CD4-positive, alpha-beta T cell treated with Interleukin-6 at 100 ng/mL for 8 hours (primary cell): ENCODE measurements around the gene OCA2.

ENCODE experiments used
- DNase-seq: peaks from one replicate; pipeline ENCODE4 v3.0.0-alpha.2; 2020; ENCODE audit warnings: mixed read lengths, low spot score

Gene OCA2

DNA sequence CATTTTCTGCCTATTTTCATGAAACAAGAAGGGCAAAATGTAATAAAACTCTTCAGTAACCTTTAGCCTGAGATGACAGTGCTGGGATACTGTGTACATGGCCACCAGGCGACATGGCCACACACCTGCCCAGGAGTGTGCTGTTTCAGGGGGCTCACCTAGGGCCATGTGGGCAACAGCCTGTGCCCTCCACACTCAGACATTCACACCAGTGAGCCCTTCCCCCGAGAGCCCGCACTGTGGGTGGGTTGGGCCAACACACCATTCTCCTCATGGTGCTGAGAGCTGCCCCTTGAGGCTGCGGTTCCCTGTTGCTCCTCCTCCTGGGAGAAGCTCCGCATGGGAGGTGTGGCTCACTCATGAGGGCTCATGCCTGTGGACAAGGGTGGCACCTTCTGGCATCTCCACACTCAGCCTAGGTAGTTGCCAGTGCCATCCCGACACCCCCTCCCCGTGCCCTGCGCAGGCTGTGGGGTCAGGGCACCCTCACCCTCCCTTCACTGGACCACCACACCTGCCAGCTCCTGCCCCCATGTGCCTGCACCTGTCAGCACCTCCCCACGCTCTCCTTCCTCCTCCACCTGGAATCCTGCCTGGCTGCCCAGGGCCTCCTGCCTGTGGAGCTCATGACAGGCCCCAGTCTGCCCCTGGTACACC lies 19.7 kb downstream of the OCA2 start:
- DNase-seq: no peak

DNA sequence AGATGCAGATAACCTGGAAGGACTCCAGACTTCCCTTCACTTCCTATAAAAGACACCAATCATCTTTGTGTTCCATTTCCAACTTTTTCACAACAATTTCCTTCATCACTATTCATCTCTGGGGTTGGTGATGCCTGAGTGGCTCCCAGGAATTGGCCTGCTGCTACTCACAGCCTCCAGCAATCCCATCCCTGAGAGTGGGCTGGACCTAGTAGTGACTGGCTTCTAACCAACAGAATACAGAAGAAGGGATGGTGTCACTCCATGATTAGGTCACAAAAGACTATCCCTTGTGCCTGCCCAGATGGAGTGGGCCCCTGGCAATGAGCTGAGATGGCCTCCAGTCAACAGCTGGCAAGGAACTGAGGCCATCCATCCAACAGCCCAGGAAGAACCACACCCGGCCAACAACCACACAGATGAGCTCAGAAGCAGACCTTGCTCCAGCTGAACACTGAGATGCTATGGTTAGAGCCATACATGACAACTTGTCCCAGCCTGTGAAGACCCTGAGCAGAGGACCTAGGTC lies 20.9 kb downstream of the OCA2 start:
- DNase-seq: no peak

DNA sequence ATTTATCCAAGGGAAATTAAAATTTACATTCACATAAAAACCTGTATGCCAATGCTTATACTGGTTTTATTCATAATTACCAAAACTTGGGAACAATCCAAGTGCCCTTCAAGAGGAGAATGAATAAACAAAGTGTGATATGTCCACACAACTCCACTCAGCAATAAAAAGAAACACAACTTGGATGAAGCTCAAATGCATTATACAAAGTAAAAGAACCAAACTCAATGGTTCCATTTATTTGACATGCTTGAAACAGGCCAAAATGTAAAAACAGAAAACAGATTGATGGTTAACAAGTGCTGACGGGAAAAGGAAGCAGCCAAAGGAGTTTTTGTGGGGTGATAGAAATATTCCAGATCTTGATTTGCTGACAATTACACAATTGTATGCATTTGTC lies 23.5 kb downstream of the OCA2 start:
- DNase-seq: no peak

DNA sequence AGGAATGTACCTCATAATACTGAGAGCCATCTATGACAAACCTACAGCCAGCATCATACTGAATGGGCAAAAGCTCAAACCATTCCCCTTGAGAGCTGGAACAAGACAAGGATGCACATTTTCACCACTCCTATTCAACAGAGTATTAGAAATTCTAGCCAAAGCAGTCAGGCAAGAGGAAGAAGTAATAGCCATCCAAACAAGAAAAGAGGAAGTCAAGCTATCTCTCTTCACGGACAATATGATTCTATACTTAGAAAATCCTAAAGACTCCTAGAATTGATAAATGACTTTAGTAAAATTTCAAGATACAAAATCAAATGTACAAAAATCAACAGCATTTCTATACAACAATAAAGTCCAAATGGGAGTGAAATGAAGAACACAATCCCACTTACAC lies 30.2 kb downstream of the OCA2 start:
- no peak for DNase-seq

DNA sequence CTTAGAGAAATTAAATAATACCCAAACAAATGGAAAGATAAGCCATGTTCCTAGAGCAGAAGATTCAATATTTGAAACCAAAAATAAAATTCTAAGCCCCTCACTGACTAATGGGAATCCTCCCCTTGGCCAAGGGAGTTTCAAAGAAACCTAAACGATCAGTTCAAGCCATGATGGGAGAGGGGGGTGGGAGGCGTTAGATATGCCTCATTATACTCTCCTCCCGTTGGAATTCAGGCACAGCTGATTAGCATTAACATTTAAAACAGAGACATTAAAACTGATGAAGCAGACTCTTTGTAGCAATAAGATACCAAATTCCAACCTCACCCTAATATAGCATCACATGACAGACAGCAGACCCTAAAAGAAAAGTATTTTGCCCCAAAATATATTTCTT lies 32.9 kb downstream of the OCA2 start:
- no peak for DNase-seq

DNA sequence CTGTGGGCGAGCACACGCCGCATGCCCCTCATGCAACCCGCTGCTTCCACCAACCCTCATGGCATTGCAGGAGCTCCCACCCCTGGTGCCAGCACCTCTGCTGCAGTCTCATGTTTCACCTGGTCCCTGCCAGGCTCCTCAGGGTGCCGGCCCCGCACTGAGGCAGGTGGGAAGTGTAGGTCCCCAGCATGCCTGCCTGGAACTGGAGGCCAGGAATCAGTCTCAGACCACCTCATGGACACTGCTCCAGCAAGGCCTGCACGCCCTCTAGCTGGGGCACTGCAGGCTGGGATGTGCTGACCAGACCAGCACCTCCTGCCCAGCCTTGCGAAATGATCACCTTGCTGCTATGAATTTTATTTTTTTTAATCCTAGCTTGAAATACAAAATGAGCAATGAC lies 39.1 kb downstream of the OCA2 start:
- no peak for DNase-seq

DNA sequence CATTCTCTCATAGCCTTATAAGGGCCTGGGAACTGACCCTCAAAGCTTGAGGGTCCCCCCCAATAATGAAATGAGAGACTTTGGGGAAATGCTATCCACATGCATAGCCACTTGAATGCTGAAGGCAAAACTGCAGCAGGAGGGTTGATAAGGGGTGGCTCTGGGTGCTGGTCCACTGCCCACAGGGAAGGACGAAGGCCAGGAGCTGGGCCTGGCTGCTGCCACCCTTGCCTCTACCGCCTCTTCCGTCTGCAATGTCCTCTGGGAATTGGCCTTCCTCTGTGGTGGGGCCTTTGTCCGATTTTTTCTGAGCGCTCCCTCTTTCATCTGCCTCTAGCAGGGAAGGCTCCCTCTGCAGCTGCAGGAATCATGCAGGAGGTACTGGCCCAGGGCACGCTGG lies 41.0 kb downstream of the OCA2 start:
- DNase-seq: no peak

DNA sequence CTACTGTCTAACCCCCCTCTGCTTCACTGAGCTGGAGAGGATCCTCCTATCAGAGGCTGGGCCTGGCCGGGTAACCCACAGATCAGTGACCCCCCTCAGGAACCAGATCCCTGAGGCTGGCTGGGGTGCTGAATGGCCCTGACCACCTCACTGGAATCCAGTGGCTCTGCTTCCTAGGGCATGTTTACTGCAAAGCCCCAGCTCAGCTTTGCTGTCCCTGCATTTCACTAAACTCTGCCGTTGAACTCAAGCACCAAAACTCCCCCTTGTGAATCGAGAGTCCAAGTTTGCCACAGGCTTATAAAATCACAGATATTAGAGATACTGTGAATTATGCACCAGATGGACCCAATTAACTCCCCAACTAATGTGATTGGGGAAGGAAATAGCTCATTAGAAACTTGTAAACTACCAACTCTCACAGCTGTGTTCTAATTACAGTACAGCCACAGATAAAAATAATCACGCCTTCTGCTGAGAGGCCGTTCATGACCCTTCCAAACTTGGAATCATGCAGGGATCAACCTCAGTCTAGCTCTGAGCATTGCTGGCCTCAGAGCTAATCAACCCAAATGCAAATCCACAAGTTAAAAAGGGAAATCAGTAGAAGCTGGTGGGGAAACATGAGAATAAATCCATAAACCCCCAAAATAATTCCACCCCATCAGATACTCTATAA lies 47.0 kb downstream of the OCA2 start:
- no peak for DNase-seq

DNA sequence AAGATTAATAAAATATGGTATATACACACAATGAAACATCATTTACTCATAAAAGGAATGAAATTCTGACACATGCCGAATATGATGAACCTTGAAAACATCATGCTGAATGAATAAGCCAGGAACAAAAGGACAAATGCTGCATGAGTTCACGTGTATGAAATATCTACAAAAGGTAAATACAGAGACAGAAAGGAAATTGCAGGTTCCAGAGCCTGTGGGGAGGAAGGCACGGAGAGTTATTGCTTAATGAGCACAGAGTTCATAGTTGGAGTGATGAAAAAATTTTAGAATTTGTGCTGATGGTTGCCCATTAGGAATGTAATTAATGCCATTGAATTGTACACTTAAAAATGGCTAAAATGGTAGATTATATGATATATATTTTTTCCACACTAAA lies 49.5 kb downstream of the OCA2 start:
- no peak for DNase-seq

DNA sequence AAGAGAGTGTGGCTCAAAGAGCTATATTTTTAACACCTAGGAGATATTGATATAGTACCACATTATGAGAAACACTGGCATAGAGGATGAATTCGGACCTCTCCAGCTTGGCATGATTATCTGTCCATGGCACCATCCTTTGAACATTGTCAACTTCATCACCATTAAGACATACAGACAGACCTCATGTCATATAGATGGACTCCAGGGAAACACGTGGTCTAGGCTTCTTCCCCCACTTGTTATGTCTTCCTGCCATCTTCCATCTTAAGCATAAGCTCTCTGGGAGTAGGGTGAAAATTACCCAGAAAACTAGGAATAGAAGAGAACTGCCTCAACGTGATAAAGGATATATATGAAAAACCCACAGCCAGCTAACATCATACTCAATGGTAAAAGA lies 51.8 kb downstream of the OCA2 start:
- DNase-seq: no peak

DNA sequence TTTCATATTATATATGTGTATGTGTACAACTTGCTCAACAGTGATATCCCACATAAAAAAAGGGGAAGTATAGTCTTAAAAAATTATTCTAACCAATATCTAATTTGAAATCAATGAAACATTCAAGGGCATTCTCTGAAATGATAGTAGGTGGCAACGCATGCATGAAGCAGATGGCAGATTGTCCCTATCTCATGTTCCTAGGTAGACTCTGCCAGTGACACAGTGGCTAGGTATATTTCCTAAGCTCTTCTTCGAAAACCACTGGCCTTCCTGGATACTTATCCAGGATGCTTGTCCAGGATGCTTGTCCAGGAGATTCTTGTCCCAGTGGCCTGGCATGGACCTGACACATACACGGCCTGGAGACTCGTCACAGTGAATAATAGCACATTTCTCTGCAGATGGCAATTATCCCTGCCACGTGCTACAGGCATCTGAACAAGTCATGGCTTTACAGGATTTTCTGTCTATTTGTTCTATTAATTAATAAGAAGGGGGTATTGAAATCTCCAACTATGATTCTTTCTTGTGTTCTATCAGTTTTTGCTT lies 54.9 kb downstream of the OCA2 start:
- no peak for DNase-seq

DNA sequence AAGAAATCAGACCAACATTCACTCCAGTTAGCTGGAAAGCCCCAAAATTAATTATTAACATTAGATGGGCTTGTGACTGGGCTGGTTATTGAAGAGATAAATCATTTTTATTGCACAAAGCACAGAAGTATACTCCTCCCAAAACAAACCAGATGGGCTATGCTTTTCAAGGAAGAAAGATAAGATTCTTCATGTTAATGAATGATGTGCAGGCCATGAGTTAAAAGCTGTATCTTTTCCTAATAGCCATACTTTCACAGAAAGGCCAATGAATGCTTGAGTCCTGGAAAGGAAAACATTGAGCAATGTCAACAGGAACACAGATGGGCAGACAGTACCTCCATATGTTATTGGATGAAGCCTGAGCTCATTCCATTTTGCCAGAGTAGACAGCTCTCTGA lies 55.4 kb downstream of the OCA2 start:
- DNase-seq: no peak

DNA sequence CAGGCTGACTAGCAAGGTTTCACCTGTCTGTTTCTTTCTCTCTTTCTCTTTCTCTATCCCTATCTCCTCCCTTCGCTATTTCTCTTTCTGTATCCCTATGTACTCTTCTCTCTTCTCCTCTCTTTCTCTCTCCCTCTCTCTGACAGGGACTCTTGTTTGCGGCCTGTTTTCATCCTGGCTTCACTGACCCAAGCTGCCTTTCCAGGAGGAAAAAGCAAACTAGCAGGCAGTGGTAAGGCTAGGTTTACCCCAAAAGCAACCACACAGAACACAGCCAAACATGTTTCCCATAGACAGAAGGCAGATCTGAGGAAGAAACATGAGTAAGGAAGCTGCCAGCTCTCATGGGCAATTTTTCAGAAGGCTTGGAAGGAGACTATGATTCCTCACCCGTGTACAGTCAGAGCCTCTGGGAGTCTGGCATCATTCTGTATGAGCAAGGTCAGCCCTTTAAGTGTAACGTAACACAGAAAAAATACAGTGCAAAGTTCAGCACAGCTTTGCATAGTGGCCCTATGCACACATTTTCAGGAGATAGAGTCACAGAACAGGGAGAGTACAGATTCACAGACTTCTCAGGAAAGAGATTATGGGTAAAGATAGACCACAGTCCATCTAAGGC lies 61.0 kb downstream of the OCA2 start:
- DNase-seq: no peak

DNA sequence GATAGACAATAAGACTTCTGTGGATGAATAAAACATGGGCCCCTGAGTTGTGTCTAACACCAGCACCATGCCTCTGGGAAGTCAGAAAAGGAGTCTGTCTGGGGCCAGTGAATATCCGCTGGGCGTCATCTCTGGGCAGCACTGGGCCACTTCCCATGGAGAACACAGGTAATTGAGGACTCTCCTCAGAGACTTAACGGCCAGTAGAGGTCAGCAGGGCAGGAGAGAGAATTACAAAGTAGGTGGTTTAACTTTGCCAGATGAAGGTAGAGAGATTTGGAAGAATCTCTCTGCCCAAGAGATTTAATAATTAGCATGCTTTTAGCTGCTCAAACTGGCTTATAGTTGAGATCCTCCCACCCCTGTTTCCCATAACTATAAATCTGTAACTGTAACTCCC lies 65.7 kb downstream of the OCA2 start:
- no peak for DNase-seq

DNA sequence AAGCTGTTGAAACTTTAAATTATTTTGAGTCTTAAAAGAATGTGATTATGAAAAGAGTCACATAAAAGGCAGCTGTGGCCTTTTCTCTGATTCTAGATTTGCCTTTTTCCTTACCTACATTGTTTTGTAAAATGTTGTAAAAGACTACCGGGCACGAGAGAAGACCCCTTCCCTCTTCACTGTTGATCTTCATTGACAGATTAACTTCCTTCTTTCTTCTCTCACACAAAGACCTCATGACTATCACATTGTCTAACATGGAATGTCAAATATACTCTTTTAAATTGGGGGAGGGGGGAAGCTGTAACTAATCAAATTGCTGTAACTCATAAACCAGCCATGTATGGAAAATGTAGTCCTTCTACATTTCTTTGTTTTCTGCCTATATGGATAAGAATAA lies 68.3 kb downstream of the OCA2 start:
- no peak for DNase-seq

DNA sequence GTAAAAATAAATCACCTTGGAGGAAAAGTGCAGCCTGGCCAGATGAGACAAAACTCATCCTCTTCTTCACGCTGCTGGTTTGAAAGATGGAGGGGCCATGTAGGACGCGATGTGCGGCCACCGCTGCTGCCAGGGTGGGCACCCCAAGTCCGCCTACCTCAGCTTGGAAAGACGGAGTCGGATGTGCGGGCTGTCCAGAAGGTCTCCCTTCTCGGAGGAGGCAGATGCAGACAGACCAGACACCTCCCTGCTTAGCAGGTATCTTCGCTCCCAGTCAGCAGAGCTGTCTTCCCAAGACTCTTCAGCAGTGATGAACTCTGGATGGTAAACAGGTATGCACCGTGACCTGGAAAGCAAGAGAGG lies 71.4 kb downstream of the OCA2 start:
- DNase-seq: no peak

DNA sequence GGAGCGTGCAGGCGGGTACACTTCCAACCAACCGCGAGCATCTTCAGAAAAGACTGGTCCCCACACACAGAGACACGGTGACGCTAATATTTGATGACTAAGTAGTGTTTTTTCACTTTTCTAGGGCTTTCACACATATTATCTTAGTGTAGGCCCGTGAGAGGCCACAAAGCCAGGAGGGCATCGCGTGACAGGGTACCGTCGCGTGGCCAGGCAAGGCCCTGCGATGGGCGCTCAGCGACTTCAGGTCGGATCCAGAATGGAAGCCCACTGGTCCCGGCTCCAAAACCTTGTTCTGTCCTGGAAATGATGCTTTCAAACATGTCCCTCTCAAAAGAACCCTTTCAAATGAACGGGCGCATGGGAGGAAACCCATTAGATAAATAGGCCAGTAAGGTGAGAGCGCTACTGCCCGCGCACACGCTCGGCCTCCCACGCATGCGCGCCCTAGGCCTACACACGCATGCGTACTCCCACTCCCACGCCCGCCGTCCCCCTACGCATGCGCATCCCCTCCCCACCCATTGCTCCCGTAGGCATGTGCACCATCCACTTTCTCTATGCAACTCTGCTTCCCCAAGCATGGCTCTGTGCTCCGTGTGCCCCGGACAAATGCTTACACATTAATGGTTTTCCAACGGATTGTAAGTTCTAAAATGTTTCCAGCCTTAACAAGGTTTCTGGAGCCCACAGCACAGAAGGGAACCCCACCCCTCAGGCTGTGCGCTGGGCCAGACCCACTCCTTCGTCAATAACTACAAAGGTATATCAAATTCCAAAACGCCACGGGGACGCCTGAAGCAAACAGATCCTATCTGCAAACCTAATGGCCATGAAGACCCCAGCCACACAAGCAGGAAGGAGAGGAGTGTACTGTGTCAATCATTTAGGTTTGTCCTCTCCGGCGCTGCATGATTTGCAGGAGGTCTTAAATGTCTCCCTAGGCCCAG lies 72.1 kb downstream of the OCA2 start:
- DNase-seq: no peak

DNA sequence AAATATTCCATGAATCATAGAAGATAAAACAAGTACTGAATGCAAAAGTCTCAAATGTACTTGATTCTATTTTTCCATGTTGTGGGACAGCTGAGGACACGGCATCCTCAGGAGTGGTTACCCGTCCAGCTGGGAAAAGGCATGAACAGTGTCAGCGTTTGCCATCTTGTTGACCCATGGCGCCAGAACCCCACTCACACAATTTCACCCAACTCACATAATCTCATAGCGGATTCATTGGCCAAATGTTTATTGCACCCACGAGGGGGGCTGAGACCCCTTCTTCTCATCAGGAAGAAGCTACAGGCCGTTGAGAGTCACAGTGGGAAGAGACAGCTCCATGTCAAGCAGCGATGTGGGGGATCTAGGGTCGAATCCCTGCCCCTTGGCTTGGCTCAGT lies 72.9 kb downstream of the OCA2 start:
- no peak for DNase-seq

DNA sequence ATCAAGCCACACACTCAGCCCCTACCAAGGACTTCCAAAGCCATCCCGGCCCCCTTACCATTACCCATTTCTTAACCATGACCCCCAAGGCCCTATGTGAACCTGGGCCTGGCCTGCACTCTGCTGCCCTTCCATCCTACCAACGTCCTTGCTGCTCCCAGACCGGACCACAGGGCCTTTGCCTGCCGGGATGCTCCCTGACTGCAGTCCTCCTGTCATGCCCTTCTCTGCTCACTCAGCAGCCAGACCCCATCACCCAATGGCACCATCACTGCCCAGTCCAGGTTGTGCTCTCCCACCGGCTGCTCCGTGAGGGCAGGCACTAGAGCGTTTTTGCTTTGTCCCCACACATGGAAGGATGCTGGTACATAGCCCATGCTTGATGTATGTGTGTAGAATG lies 73.7 kb downstream of the OCA2 start:
- no peak for DNase-seq

DNA sequence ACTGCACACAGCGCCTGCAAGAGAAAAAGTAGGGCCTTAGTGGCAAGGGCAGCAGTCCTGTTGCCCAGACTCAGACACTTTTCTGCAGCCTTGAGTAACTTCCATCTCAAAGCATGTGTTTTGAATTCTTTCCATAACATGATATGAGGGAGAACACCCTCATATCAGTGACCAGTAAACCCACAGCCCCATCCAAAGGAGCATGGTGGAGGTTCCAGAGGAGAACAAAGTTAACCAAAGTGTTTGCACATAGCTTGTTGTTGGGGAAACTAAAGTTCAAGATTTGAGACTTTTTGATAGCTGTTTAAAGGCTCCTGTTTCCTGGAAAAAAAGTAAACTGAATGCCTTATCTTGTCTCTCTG lies 74.2 kb downstream of the OCA2 start:
- no peak for DNase-seq

DNA sequence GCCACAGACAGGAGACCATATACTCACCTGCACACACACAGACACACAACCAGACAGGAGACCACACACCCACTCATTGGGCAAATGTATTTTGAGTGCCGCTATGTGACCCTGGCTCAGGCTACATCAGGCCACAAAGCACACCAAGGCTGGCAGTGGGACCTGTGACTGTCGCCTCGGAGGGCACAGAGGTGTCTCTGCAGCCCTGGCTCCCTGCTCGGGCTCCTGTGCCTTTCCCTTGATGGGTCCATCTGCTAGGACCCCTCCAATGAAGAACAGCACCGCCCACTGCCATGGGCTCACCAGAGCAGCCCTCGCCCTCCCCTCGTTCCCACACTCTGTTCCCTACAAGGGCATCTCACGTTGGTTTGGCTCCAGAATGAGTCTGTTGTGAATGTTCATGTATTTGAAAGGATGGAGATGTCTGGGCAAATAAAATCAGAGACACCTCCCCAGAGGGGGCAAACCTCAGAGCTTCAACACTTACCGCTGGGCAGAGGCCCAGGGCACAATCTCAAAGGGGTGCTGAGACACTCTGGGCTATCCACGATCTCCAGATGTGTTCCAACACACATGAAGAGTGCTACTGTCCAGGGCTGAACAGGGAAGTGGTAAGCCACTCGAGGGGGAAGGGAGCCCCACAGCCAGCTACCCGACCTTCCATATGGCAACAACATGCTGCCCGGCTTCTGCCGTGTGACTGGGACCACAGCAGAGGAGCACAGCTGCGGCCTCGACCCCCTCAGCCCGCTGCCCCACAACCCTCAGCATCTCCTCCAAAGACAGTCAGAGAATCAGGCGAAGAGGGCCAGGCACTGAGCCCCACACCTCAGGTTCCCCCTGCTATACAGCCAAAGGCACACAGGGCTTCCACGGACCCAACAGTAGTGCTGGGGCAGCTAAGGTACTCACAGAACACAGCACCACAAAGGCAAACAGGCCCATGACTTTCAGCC lies 74.9 kb downstream of the OCA2 start:
- no peak for DNase-seq
